ENCODE results near the gene STIMATE. TPM values are rescaled to one million over a fixed set of nuclear protein-coding genes. Genes with fewer than 3 reads are reported as not detected.

STIMATE gene
- 11.6 and 12.0 TPM in 2 replicates for total RNA-seq

GRCh38 chr3:52897130-52898122 lies at the start of gene STIMATE:
Gene STIMATE, minus strand, starts transcription at chr3:52897548. Its CDS starts 98 bp downstream, at chr3:52897450.

GRCh38 chr3:52834871-52835501 lies 62.4 kb downstream of the STIMATE start, which contains the start of gene MUSTN1:
Gene MUSTN1, minus strand, starts transcription at chr3:52835019. Its CDS starts 71 bp downstream, at chr3:52834948.

GRCh38 chr3:52830535-52831258 lies 66.7 kb downstream of the STIMATE start, which contains the start of gene ITIH4:
Gene ITIH4, minus strand, starts transcription at chr3:52830672. Its CDS starts 30 bp downstream, at chr3:52830642.

GRCh38 chr3:52794612-52795099 lies 102.7 kb downstream of the STIMATE start, which contains the start of gene ITIH3:
Gene ITIH3, plus strand, starts transcription at chr3:52794796. Its CDS starts 8 bp downstream, at chr3:52794804.

Other genes starting within 250 kb of the STIMATE start
- gene PBRM1, start 211.6 kb downstream of the STIMATE start, total RNA-seq = 21.1 and 43.1 TPM in 2 replicates
- 76.4 and 77.9 TPM in 2 replicates for gene GNL3, start 211.5 kb downstream of the STIMATE start, total RNA-seq
- gene GLT8D1, start 191.8 kb downstream of the STIMATE start, total RNA-seq = 95.6 and 102 TPM in 2 replicates
- gene SPCS1, start 191.4 kb downstream of the STIMATE start, total RNA-seq = 151 and 153 TPM in 2 replicates
- gene NEK4, start 126.6 kb downstream of the STIMATE start, total RNA-seq = 9.7 and 12.2 TPM in 2 replicates
- gene ITIH1, start 119.9 kb downstream of the STIMATE start, total RNA-seq = not detected in 2 replicates
- gene ITIH3, start 102.8 kb downstream of the STIMATE start, total RNA-seq = 0.65 and 4.9 TPM in 2 replicates
- 0.49 and 4.5 TPM in 2 replicates for gene ITIH4, start 66.9 kb downstream of the STIMATE start, total RNA-seq
- gene MUSTN1, start 62.5 kb downstream of the STIMATE start, total RNA-seq = not detected in 2 replicates
- 1.8 and 2.0 TPM in 2 replicates for gene SFMBT1, start 148.5 kb upstream of the STIMATE start, total RNA-seq
- gene RFT1, start 232.9 kb upstream of the STIMATE start, total RNA-seq = 14.3 and 22.9 TPM in 2 replicates

Data from cardiac atrium fibroblast (primary cell).